Dermis microvascular lymphatic vessel endothelial cell (primary cell): ENCODE measurements around the gene RELL1. TPM values are rescaled to one million over a fixed set of nuclear protein-coding genes. Genes with fewer than 3 reads are reported as not detected.
A peak's percentile ranks its signal among the peaks of the same experiment; 100 is the strongest.

Experiments
- DNase-seq, 2 donors: peaks; one replicate each; pipeline versions ENCODE4 v3.0.0 to v3.0.0-alpha.2; 2010; ENCODE audit warnings: low read depth in 2 of 2
- total RNA-seq: library from RNA; depleted of rRNA; stranded (reverse); fragments of >200 nt; gene quantifications from 2 replicates; pipeline ENCODE4 v1.2.1, GENCODE V29; 2014

Gene RELL1
- total RNA-seq, 1 donor from 2014 or later: 106 TPM

- DNase-seq: peak in 1 of 2 donors; percentile 13
These were observed 84.6 kb downstream of the RELL1 start for GRCh38 chr4:37601531-37601930.

- DNase-seq: no peak
These were observed 86.9 kb downstream of the RELL1 start for GRCh38 chr4:37599092-37599790.

- no peak for DNase-seq
These were observed 89.1 kb downstream of the RELL1 start for GRCh38 chr4:37597034-37597433.

- no peak for DNase-seq
These were observed 90.1 kb downstream of the RELL1 start for GRCh38 chr4:37595875-37596680.

- DNase-seq: no peak
These were observed 92.1 kb downstream of the RELL1 start for GRCh38 chr4:37594099-37594498.

- no peak for DNase-seq
These were observed 94.8 kb downstream of the RELL1 start for GRCh38 chr4:37591349-37591748.

- no peak for DNase-seq
These were observed 96.2 kb downstream of the RELL1 start for GRCh38 chr4:37590016-37590415.

- DNase-seq: no peak
These were observed 98.0 kb downstream of the RELL1 start for GRCh38 chr4:37588150-37588549.

GRCh38 chr4:37586194-37586593 is 100.0 kb downstream of the RELL1 start:
- DNase-seq: no peak

GRCh38 chr4:37584493-37585060 is 101.6 kb downstream of the RELL1 start:
- DNase-seq: no peak

GRCh38 chr4:37584071-37584470 is 102.1 kb downstream of the RELL1 start:
- DNase-seq: no peak

GRCh38 chr4:37573566-37573965 is 112.6 kb downstream of the RELL1 start:
- no peak for DNase-seq

- DNase-seq: no peak
These were observed 117.7 kb downstream of the RELL1 start for GRCh38 chr4:37568489-37568888.

- DNase-seq: no peak
These were observed 118.3 kb downstream of the RELL1 start for GRCh38 chr4:37567836-37568235.

GRCh38 chr4:37562592-37562991 is 123.6 kb downstream of the RELL1 start:
- DNase-seq: peak in 1 of 2 donors; percentile 29

- peak in 1 of 2 donors; percentile 87 for DNase-seq
These were observed 124.4 kb downstream of the RELL1 start for GRCh38 chr4:37561803-37562207.

- DNase-seq: no peak
These were observed 124.9 kb downstream of the RELL1 start for GRCh38 chr4:37561196-37561802.

Other genes with a start within 250 kb of the RELL1 start
- 28.2 and 29.5 TPM in 2 replicates for gene PGM2, start 140.3 kb upstream of the RELL1 start, total RNA-seq
- 94.7 and 121 TPM in 2 replicates for gene TBC1D1, start 204.7 kb upstream of the RELL1 start, total RNA-seq